Activated CD4-positive, alpha-beta T cell treated with anti-CD3 and anti-CD28 coated beads, Interleukin-2, Interleukin-4, amounts not matched to agents 100 ng/mL and 50 ng/mL, durations not matched to agents 16 hours and 8 hours (primary cell): ENCODE data around the gene EXOC3.

Experiments
- DNase-seq: peaks from one replicate; pipeline ENCODE4 v3.0.0-alpha.2; 2020; ENCODE audit warnings: low spot score

The EXOC3 gene

DNA sequence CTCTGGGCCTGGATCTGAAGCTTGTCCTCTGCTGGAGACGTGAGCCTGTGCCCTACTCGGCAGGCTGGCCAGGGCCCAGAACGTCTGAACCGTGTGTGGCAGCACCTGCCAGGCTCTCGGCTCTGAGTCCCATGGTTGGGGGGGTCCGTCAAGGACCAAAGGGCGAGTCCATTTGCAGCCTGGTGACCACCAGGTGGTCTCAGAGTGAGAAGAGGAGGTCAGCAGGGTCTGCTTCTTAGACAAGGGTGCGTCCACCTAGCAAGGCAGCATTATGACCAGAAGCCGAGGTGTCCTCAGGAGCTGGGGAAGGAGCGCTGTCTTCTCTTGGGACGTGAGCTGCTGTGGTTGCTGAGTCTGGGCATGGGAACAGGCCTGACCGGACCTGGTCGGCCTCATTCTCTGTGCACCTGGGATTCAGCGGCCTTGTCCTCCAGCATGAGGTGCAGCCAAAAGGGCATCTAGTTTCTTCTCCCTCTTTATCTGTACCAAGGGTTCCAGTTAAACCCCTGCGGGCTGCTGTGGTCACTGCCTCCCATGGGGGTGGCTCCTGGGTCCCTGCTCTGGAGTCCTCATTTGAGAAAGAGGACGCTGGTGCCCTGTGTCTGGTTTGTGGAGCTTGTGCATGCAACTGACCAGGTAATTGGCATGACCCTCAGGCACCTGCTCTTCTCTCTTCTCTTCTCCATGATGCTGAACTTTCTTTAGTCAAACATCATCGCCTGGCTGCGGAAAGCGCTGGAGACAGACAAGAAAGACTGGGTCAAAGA, 14.4 kb downstream of the EXOC3 start:
- DNase-seq: no peak

DNA sequence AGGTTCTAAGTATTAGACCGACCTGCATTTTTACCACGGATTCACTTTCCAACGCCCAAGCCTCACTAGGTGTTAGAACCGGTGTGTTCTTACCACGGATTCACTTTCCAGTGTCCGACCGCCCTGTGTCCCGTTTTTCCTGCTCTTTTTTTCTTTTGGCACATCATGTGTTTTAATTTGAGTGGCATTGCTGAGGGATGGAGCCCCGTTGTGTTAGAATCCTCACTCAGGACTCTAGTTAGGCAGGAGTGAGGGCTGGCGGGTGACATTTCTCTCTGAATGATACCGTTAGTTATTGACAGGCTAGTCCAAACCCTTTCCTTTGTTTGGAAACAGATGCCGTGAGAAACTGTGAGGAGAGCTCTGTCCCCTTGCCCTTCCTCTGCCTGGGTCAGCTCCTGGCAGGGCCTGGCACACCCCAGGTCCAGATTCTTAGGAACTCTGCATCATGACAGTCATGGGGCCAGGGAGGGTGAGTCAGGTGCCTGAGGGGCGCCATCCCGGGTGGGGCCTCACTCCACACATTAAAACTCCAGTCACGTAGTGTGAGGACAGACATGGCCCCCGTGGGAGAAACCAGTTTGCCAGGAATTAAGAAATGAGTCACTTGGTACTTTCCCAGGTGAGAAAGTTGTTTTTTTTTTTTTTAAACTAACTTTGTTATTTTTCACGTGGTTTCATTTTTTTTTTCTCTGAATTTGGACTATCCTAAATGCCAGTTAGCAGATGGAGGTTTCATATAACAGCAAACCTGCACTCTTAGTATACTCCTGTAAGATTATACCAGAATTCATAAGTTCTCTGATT, 15.8 kb downstream of the EXOC3 start:
- peak; percentile 72 for DNase-seq

- DNase-seq: no peak
These were observed 16.7 kb downstream of the EXOC3 start for GRCh38 chr5:459562-460272.

DNA sequence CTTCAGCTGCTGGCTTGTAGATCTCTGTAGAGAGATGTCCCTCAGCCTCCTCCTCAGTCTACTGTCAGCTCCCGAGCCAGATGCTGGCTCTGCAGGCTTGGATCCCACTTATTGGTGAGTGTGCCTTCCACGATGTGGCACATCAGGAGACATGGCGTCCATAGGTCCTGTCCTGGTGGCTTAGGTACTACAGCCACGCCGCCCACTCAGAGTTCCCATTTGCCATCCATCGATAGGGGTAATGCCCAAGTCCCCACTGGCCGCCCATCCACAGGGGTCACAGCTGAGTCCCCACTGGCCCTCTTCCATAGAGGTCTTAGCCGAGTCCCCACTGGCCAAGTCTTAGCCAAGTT, 17.3 kb downstream of the EXOC3 start:
- DNase-seq: no peak

GRCh38 chr5:462051-462481, 19.1 kb downstream of the EXOC3 start:
- no peak for DNase-seq

DNA sequence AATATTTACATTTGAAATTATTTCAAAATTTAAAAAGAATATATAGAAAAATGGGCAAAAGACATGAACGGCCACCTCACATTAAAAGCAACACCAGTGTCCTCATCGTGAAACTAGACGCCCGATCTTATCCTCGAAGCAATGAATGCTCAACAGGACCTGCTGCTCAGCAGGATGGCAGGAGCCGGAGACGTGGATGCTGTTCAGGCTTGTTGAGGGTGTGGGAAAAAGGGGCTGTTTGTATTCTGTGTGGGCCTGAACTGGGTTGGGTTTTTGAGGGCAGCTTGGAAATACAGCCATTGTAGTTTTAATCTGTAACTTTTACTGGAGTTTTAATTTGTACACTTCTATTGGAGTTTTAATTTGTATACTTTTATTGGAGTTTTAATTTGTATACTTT, 20.3 kb downstream of the EXOC3 start:
- no peak for DNase-seq

DNA sequence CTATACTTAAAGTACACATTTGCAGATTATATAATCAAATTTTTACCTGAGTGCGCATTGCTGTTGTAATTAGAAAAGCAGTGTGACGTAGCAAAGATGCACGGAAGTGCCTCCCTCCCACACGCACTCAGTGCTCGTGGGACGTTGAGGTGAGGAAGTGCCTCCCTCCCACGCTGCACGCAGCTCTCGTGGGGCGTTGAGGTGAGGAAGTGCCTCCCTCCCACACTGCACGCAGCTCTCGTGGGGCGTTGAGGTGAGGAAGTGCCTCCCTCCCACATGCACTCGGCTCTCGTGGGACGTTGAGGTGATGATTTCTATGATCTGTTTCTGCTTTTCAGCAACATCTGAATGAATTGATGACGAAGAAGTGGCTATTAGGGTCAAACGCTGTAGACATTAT, 21.0 kb downstream of the EXOC3 start:
- peak; percentile 36 for DNase-seq

DNA sequence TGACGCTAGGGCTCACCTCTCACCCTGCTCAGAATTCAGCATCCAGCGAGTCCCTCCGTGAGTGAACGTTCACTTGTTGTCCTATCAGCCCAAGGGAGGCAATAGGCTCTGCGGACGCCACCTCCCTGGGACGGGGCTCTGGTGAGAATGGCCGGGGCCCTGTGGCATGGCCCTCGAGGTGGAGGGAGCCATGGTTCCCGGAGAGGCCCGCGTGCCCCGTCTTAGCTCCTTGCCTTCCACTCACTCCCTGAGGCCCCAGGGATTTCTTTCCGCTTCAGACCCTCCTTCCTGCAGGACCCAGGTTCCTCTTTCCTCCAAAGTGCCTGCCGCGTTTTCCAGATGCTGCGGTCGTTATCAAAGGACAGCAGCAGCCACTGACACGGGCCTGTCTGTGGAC, 21.5 kb downstream of the EXOC3 start:
- DNase-seq: no peak

GRCh38 chr5:464843-465590, 22.0 kb downstream of the EXOC3 start:
- no peak for DNase-seq

- DNase-seq: no peak
These were observed 22.8 kb downstream of the EXOC3 start for GRCh38 chr5:465591-466403.

- no peak for DNase-seq
These were observed 23.8 kb downstream of the EXOC3 start for GRCh38 chr5:466661-467310.

- DNase-seq: no peak
These were observed 25.4 kb downstream of the EXOC3 start for GRCh38 chr5:468401-468800.

GRCh38 chr5:469752-470483, 26.9 kb downstream of the EXOC3 start:
- no peak for DNase-seq

GRCh38 chr5:470961-471749, 28.2 kb downstream of the EXOC3 start:
- no peak for DNase-seq

DNA sequence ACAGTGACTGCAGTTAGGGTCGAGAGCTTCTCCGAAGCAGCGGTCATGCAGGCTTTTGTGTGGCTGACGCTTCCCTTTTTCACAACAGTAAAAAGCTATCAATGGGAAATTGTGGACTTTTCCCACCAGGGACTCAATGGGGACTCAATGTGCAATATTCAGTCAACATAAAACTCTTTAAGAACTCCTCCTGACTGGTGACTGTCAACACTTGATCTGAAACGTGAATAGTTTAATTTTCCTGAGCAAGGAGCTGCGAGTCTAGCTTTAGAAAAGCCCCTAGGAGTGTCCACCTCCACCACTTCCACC, 28.7 kb downstream of the EXOC3 start:
- no peak for DNase-seq

DNA sequence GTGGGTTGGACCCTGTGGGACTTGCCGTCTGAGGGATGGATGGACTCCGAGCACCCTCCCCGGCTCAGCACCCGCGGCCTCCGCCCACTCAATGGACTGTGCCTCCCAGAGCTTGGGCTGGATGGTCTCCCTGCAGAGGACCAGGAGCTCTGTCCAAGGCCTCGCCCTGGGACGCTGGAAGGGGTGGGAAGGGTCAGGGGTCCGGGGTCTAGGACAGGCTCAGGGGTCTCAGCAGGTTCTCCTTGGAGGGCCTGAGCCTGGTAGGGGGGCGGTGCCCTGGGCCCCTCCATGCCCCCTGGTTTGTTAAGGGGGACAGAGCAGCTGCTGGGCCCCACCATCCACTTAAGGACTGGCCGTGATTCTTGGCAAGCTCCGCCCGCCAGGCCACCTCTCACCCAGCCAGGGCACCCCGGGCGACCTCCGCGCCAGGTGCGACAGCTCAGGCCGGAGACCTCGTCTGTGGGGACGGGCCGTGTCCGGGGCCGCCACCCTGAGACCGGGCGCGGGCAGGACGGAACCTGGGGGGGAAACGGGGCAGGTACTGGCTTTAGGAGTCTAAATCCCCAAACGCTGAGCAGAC, 29.2 kb downstream of the EXOC3 start:
- no peak for DNase-seq

DNA sequence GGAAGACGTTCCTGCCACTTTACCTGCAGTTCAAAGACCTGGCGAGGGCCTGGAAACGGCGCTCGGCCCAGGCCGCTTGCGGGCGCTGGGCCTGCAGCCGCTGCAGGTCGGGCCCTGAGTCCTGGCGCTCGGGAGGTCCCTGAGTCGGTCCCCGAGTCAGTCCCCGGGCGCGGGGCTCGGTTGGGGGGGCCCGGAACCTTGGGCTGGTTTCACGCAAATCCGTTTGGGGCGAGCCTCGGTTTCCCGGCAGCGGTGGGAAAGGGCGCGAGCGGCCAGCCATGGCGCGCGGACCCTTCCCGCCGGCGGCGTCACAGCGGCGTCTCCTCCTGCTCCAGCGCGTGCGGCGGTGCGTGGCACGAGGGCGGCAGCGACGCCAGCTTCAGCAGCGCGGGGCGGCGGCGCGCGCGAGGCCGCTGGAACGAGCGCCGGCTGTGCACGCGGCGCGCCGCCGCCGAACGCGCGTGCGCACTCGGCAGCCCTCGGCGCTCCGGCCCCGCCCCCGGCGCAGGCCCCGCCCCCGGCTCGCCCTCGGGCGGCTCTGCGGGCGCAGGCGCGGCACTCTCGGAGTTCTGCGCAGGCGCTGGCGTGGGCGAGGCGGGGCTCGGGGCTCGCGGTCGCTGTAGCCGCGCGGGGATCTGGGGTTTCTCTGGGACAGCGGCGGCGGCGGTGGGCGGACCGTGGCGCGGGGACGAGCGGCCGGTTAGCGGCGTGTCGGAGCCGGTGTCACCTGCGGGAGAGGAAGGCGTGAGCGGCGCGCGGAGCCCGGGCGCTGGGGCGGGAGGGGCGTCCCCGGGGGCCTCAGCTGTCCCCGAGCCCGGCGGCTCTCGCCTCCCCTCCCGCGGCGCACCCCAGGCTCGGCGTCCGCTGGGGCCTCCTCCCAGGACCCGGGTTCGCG, 29.9 kb downstream of the EXOC3 start:
- peak; percentile 83 for DNase-seq
